Measurements from ENCODE around the gene PIK3AP1. TPM values are rescaled to one million over a fixed set of nuclear protein-coding genes. Genes with fewer than 3 reads are reported as not detected.

The PIK3AP1 gene
- total and polyA plus RNA-seq, 2 of the 4 experiments (the other 2 are of a cell fraction), result under 0.01 to 0.14 TPM

- Histone ChIP-seq H3K4me1 (ENCODE audit: control insufficient read depth, insufficient read depth, low read length) (no peaks in the 10 kb centered on the region), H3K9me1 (ENCODE audit: insufficient read depth, low read length) (no peaks in the 10 kb centered on the region), H4K20me1 (ENCODE audit: insufficient read depth, low read length) (no peaks in the 10 kb centered on the region), H2AK9ac (replicated peaks; ENCODE audit: low read depth, low read length, poor library complexity) (no peak overlapping the region), H4K5ac (ENCODE audit: low read depth, low read length) (no peak overlapping the region), H3K18ac (ENCODE audit: low read depth, low read length) (no peak overlapping the region), H4K8ac (ENCODE audit: low read depth in 2 of 2, low read length in 2 of 2) (no peak overlapping the region), H3K56ac (ENCODE audit: extremely low read depth, insufficient read depth, low read length) (no peak overlapping the region), H2BK20ac (ENCODE audit: low read depth, low read length) (no peak overlapping the region), H2BK120ac (ENCODE audit: low read depth, low read length) (no peak overlapping the region), H3K4me3 (ENCODE audit: insufficient read depth, low read depth, low read length) (no peak overlapping the region), H3K27ac (ENCODE audit: insufficient read depth, low read length) (no peak overlapping the region), H2BK15ac (ENCODE audit: low read depth, low read length) (no peak overlapping the region), H4K91ac (ENCODE audit: insufficient read depth, low read depth, low read length) (no peak overlapping the region), H2AFZ (replicated peaks; ENCODE audit: low read length, poor library complexity) (no peak overlapping the region), H2AK5ac (ENCODE audit: low read depth, low read length) (no peak overlapping the region), H3K27me3 (ENCODE audit: control insufficient read depth, insufficient read depth, low read length) (peaks cover 19% of the 10 kb centered on the region), H3K23ac (ENCODE audit: low read depth, low read length) (no peak overlapping the region), H3K4me2 (ENCODE audit: low read depth, low read length) (no peak overlapping the region), H3K36me3 (ENCODE audit: control insufficient read depth, insufficient read depth, low read length) (no peaks in the 10 kb centered on the region), H2BK5ac (ENCODE audit: low read depth, low read length, poor library complexity, severe bottlenecking) (no peak overlapping the region), H3K4ac (ENCODE audit: low read depth, low read length) (no peak overlapping the region), H3K9ac (ENCODE audit: low read depth, low read length) (no peak overlapping the region), H3K79me1 (ENCODE audit: low read depth in 1 of 2, low read length in 2 of 2) (no peaks in the 10 kb centered on the region), H3K9me3 (ENCODE audit: control insufficient read depth, insufficient read depth, low read length) (no peaks in the 10 kb centered on the region), H3K14ac (replicated peaks; ENCODE audit: low read depth, low read length) (no peak overlapping the region)
- in situ Hi-C loops (cut with MboI; ENCODE audit: low sequenced_read_pairs) (no loop called here), dilution Hi-C loops (cut with HindIII; ENCODE audit: low sequenced_read_pairs, unreplicated experiment) (no loop called here), intact Hi-C loops (cut with micrococcal nuclease) (no loop called here)
- POLR2A ChIA-PET (ENCODE audit: unreplicated experiment), result no interaction called here
- ATAC-seq (ENCODE audit: low read depth) (no peak), DNase-seq (no peak)
- CTCF ChIA-PET, result interaction anchor here (1.3 kb wide), 1 partner anchor 11 kb away, joined by 3 read pairs; no protein-coding TSS in a partner anchor
- WGBS, 2 experiments (ENCODE audit: extremely low coverage in 2 of 2, insufficient read length in 1 of 2), result no CpG with 5 or more reads among the region's 8 CpGs
- no TSS peak for BruUV-seq (replicated peaks)
- TF ChIP-seq MAZ (IDR thresholded peaks at IDR 0.05; ENCODE audit: borderline replicate concordance, low read depth, low read length), result no peak
- no peak for TF ChIP-seq NFE2L2 (IDR thresholded peaks at IDR 0.05; ENCODE audit: low read depth, low read length)
- no peak for TF ChIP-seq RFX5 (IDR thresholded peaks at IDR 0.05; ENCODE audit: low read depth, low read length)
- TF ChIP-seq FOS (IDR thresholded peaks at IDR 0.05; ENCODE audit: low read depth, low read length), result no peak
- no peak for TF ChIP-seq SMC3 (IDR thresholded peaks at IDR 0.05; ENCODE audit: low read depth, low read length)
- TF ChIP-seq BHLHE40 (IDR thresholded peaks at IDR 0.05; ENCODE audit: low read depth, low read length), result no peak
Measured at GRCh38 chr10:96612055-96612830, 108.1 kb downstream of the PIK3AP1 start.
